ENCODE measurements around the gene MBTPS1.

MBTPS1 gene

DNA sequence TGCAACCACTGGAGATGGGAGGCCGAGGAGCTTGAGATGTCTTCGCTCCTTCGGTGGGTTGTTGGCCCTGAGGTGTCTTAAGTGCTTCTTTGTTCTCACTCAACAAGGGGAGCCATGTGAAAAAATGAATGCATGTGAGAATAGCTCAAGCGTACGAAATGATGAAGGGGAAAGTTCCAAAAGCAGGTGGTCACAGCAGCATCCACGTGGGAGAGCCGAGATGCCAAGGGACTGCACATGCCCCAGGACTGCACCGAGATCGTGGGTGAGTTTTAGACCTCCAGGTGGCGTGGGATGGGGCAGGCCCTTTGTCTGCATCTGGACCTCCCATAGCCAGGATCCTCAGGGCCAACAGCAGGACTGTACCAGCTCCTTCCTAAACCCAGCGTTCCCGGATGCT lies 82.2 kb downstream of the MBTPS1 start:
- DNase-seq (ENCODE audit: low read depth), result no peak

DNA sequence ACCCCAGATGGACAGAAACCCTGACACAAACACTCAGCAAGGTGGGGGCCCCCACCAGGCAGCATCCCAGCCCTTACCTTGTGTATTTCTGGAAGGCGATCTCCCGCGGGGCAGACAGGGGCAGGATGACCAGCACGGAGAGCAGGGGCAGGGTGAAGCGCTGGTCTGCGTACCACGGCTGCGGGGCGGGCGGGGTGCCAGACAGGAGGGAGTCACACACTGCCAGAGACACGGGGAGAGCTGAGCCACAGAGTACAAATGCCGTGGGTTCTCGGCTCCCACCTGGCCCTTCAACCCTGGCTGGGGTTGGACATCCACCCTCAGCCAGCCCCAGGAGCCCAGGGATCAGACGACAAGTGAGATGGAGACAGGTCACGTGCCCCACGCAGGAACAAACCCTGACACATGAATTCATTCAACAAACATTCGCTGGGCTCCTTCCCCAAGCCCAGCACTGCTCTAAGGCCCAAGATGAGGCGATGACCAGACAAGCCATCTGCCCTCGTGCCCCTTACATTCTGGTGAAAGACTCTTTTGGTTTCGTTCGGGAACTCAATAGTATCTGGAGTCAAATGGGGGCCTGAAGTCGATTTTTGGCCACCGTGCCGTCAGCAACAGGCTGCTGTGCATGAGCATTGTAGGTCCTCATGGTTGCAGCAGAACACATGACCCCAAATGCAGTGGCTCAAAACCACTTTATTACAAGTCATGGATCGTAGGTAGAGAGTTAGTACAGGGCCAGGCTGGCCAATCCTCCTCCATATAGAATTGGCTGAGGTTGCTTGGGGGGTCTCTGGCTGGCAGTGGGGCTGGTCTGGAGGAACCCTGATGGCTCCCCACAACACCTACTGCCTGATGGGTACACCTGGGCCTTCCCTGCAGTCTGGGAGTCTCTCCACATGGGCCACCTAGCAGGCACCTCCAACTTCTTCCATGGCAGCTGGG lies 83.2 kb downstream of the MBTPS1 start:
- no peak for DNase-seq (ENCODE audit: low read depth)

DNA sequence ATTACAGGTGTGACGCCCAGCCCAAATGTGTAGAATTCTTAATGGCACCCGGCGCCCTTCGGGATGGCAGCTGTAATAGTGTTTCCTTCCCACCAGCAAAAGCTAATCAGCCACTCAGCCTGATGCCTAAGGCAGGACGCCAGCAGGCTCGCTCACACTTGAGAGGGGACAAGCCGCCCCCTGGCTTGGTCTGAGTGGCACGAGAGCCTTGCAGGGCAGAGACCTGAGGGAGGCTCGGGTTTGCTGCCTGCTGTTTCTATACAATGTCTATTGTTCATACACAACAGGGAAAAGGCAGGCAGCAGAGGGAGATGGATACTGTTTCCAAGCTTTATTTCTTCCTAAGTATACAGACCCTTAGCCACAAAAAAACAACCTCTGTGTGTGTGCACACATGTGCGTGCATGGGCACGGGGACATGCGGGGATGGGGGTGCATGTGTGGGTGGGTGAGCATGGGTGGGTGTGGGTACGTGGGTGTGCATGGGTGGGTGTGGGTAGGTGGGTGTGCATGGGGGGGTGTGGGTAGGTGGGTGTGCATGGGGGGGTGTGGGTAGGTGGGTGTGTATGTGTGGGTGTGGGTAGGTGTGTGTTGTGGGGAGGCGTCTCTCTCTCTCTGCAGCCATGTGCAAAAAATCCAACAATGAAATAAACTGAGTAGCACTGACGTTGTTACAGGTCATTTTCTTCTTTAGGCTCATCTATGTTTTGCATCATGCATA lies 84.1 kb downstream of the MBTPS1 start:
- DNase-seq (ENCODE audit: low read depth), result no peak

DNA sequence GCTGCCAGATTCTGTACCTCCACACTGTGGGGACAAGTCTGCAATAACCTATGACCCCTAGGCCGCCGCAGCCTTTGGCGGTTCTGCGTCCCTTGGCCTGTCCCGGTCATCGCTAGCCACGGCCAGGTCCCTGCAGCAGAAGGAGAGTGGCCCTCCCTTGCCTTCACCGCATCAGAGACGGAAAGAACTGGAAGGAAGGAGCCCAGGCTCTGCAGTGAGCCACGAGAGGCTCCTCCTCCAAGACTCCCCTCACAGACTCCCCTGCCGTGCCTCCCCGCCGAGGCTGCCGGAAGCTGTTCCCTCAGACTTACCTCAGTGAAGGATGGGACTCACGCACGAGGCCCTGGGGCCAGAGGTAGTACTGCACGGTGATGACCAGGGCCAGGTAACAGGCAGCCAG lies 85.2 kb downstream of the MBTPS1 start:
- no peak for DNase-seq (ENCODE audit: low read depth)

DNA sequence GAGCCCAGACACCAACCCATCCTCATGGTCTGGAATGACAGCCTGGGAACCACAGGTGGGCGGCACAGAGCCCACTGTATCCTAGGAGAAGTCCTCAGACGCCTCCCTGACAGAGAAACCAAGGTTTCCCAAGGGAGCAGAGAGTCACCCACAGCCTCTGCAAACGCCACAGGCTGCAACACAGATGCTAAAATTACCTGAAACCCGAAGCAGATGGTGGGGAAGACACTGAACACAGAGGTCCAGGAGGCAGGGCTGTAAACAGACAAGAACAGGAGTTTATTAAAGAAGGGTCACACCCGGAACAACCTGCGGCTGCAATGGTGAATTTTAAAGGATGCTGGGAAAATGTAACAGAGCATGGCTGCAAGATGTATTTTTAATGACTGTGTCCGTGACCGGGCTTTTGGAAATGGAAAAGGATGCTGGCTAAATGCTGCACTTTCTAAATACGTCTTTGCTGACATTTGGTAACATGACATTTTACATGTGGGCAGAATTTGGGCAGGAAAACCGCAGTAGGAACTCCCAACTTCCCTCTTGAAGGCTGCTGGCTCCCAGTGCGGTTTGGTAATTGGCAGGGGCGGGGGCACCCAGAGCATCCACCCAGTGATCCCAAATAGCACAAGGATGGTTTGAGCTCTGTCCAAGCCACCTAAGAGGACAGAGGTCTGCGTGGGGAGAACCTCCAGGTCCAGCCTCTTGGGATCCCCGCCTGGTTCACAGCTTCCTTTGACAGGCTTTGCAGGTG lies 87.3 kb downstream of the MBTPS1 start:
- DNase-seq (ENCODE audit: low read depth), result no peak

DNA sequence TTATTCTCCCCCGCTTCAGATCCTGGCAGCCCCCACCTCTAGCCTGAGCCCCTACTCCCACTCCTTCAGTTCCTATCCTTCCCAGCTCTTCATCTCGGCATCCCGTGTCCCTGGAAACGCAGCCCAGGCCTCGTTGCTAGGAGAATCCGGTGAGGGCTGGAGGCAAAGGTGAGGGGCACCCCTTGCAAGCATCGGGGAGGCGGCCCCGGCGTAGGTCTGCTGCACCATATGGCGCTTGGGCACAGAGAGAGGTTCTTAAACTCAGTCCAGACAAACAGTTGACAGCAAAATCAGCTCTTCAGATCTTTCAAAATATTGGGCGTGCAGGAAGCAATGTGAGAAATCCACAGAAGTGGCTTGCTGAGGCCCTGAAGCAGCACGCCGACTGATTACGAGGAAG lies 89.1 kb downstream of the MBTPS1 start:
- DNase-seq (ENCODE audit: low read depth), result no peak

DNA sequence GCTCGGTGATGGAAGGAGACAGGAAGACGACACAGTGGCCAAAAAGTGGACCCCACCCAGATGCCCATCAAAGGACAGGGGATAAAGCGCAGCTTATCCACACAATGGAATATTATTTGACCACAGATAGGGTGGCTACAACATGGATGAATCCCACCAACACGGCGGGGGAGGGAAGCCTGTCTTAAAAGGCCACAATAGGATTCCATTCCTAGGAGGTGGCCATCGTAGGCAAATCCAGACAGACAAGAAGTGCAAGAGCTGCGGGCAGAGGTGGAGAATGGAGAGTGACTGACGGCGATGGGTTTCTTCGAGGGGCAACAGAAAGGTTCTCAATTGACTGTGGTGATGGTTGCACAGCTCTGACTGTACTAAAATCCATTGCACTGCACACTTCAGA lies 90.1 kb downstream of the MBTPS1 start:
- no peak for DNase-seq (ENCODE audit: low read depth)

DNA sequence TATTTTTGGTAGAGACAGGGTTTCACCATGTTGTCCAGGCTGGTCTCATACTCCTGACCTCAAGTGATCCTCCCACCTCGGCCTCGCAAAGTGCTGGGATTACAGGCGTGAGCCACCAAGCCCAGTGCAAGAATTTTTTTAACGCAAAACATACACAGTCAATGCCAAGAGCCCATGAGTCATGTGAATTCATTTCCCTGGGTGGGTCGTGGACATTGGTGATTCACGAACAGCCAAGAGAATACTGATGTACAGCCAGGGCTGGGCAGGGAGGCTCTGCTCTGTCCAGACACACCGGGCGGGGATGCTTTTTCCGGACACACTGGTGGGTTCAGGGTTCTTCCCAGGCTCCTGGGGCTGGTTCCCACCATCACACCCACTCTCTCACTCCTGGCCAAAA lies 91.9 kb downstream of the MBTPS1 start:
- DNase-seq (ENCODE audit: low read depth), result no peak

DNA sequence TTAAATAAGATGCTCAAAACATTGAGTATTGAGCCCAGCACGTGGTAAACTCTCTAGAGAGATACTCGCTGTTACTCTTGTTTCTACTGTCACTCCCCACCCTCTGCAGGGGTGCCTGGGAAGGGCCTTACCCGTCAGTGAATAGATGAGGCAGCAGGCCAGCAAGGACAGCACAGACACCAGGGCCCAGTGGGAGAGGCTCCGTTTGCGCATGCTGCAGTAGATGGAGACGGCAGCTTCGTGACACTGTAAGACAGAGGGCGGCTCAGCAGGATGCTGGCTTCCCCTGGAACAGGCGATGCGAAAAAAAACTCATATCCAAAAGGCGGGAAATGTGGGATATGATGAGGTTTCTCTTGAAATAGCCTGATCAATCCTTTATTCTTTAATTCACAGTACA lies 94.1 kb downstream of the MBTPS1 start:
- DNase-seq (ENCODE audit: low read depth), result no peak

DNA sequence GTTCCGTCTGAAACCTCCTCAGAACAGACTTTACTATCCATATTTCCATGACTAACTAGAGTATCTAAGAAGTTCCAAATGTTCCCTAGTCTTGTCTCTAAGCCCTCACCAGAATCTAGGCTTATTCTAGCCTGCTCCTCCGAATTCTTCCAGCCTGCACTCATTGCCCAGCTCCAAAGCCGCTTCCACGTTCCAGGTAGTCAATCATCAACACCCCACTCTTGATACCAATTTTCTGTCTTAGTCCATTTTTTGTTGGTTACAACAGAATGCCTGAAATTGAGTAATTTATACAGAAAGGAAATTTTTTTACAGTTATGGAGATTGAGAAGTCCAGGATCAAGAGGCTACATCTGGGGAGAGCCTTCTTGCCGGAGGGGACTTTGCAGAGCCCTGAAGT lies 95.3 kb downstream of the MBTPS1 start:
- DNase-seq (ENCODE audit: low read depth), result no peak

DNA sequence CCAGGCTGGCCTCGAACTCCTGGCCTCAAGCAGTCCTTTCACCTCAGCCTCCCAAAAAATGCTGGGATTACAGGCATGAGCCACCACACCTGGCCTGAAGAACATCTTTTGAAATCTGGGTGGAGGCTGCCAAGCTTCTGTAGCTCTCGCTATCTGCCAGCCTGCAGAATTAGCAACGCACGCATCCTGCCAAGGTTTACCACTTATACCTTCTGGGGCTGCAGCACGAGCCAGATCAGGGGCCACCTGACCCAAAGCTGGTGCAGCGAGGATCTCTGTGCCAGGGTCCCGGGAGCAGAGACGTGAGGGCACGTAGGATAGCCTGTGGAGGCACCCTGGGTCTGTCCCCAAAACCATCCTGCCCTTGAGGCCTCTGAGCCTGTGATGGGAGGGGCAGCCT lies 96.4 kb downstream of the MBTPS1 start:
- no peak for DNase-seq (ENCODE audit: low read depth)

DNA sequence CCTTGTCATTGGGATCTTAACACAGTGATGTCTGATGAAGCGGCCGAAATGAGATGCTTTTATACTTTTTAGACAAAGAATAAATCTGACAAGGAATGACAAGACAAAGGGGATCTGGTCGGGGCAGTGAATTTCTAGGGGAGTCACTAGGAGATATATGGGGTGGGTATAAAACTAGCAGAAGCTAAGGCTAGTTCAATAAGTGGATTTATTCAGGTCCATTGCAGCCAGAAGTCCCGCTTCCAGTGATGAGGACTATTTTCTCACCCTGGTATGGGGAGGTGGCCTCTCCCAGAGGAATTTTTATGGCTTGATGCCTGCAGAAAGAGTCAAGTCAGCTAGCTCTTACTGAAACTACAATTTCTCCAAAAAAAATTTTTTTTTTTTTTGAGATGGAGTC lies 98.0 kb downstream of the MBTPS1 start:
- no peak for DNase-seq (ENCODE audit: low read depth)

DNA sequence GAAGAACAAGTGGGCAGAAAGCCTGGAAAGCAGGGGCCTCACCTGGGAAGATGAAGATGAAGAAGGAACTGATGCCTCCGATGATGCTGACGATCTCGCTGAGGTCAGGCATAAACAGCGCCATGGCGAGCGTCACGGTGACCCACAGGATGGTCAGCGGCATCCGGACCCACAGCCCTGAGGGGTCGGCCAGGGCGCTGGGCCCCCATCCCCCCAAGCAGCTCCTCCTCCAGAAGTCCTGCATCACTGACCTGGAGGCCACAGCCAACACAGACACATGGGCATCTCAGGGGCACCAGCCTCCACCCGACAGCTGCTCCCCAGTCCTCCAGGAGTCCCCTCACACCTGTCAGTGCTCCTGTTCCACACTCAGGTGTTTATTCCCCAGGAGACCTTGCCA lies 100.3 kb downstream of the MBTPS1 start:
- DNase-seq (ENCODE audit: low read depth), result no peak

DNA sequence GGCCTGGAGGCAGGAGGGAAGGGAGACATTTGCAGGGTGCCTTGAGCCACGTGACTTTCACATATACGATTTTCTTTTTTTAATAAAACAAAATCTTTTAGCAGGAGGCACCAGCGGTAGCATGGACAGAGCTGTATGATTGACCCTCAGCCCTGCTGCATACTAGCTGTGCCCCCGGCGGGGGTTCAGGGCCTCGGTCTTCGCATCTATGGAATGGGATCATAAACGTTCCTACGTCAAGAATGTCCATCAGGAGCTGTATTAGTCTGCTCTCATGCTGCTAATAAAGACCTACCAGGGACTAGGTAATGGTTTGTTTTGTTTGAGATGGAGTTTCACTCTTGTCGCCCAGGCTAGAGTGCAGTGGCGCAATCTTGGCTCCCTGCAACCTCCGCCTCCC lies 101.3 kb downstream of the MBTPS1 start:
- no peak for DNase-seq (ENCODE audit: low read depth)

DNA sequence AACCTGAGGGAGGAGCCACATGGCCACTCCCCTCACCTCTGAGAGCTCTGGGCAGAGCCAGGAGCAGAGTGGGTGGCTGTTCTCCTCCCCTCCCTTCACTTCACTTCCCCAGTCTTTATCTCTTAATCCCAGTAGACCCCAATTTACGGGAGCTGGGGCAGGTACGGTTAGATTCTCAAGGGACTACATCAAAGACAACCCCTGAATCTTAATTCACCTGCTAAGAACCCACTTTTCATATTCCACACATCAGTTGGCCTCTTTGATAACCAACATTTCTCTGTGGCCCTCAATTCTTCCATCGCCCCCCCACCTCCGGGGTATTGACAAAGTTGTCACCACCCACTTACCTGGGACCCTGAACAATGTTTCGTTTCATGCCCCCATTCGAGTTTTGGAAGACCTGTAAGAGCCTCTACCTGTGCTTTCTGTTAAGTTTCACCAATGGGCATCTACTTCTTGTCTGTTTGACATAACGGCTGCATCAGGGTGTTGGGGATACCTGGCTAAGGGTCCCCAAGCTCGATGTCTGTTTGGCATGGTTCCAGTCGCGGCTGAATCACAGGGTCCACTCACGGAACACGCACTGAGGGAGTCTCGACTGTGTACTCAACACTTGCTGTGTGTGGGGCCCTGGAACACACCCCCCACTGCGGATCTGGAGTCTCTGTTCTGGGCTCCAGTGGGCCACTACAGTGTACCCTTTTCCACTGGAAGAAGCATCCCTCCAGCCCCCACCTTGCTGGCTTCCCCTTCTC lies 102.0 kb downstream of the MBTPS1 start:
- no peak for DNase-seq (ENCODE audit: low read depth)

DNA sequence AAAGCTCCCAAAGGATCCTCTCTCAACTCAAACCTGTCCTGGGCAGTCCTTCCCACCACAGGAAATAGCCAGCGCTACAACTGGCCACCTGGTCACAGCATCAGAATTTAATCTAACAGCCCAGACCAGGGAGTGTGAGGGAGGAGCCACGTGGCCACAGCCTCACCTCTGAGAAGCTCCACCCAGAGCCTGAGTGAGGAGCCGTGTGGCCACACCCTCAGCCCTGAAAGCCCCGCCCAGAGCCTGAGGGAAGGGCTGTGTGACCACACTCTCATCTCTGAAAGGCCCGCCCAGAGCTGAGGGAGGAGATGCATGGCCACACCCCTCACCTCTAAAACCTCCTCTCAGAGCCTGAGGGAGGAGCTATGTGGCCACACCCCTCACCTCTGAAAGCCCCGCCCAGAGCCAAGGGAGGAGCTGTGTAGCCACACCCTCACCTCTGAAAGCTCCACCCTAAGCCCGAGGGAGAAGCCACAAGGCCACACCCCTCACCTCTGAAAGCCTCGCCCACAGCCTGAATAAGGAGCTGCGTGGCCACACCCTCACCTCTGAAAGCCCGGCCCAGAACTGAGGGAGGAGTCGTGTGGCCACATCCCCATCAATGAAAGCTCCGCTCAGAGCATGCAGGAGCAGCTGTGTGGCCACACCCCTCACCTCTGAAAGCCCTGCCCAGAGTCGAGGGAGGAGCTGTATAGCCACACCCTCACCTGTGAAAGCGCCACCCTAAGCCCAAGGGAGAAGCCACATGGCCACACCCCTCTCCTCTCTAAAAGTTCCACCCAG lies 102.8 kb downstream of the MBTPS1 start:
- peak; percentile 72 for DNase-seq (ENCODE audit: low read depth)

DNA sequence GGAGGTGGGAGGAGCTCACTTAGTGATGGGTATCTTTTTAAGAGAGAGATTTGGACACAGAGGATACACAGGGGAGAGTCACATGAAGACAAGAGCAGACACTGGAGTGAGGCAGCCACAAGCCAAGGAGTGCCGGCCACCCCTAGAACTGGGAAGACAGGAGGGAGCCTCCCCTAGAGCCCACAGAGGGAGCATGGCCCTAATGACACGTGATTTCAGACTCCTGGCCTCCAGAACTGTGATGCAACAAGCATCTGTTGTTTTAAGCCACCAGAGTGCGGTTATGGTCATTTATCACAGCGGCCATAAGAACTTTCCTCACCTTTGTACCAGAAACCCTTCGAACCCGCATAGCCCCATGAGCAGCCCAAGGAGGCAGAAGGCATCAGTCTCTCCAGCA lies 107.5 kb downstream of the MBTPS1 start:
- no peak for DNase-seq (ENCODE audit: low read depth)

DNA sequence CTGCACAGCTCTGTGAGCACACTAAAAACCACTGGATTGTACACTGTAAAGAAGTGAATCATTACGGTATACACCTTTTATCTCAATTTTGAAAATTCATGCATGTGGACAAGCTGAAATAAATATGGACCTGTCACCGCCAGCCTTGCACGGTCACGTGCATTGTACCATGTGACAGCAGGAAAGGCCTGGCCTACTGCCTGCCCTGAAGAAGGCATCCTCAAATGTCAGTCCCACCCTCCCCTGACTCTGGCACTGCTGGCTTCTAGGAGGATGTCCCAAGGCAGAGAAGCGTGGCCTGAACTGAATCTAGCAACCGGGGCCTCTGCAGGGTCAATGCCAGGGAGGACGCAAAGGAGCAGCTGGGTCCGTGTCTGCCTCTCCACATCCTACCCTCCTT lies 108.8 kb downstream of the MBTPS1 start:
- no peak for DNase-seq (ENCODE audit: low read depth)

DNA sequence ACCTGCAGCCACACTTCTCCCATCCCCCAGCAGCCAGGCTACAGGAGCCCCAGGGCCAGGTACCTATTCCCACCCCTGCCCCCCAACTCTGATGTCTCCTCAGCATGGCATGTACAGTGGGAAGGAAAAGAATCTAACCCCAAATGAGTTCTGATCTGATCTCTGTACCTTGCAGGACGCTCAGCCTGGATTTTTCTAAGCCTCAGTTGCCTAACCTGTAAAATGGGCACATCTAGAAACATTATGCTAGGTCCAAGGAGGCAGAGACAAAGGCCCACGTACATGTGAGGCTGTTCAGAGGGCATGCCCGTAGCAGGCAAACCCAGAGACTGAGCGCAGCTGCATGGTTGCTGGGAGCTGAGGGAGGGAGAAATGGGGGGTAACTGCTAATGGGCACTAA lies 109.2 kb downstream of the MBTPS1 start:
- DNase-seq (ENCODE audit: low read depth), result no peak

DNA sequence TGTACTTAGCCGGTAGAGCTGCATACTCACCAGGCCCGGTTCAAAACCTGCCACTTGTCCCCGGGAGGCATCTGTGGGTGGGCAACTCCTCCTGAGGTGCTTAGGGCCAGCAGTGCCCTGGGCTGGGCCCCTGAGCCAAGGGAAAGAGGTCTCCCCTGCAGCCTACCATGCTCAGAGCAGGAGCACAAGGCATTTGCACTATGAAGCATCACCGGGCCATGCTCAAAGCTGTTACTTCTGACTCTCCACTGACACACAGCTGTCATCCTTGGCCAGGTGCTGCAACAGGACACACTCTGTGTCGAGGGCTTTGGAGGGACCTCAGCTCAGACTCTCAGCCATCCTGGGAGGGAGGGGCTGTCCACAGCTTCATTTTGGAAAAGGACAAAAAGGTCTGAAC lies 111.4 kb downstream of the MBTPS1 start:
- DNase-seq (ENCODE audit: low read depth), result no peak

DNA sequence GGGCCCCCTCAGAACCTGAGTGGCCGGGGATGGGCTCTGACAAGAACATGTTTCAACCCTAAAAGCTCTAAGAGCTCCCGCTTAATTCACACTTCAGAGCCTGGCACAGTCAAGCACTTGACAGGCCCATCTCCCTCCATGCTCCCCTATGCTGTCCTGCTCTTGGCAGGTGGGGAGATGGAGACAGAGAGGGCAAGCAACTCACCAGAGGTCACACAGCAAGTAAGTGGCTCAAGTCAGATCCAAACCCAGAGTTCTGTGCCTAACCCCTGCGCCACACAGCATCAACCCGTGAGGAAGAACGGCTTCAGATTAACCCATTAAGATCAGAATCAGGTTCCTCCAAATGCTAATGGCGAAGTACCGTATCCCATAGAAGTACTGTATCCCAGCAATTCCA lies 112.3 kb downstream of the MBTPS1 start:
- no peak for DNase-seq (ENCODE audit: low read depth)

All from activated T-cell treated with anti-CD3 and anti-CD28 coated beads for 48 hours (primary cell).